Stimulated activated CD8-positive, alpha-beta memory T cell treated with anti-CD3 and anti-CD28 coated beads, Interleukin-7, amount 100 ng/mL, for 48 hours (primary cell): Measurements from ENCODE around the gene ULBP1.
"Not testable (repeated sequence)": the region's sequence is repeated elsewhere in the genome, so short reads cannot be mapped to it uniquely, and the experiment has no call there.

Experiments used
- DNase-seq, 2 donors: peaks; one replicate each; pipeline ENCODE4 v3.0.0-alpha.2; 2020; ENCODE audit warnings: low read depth in 1 of 2; ENCODE audit errors: extremely low read depth in 1 of 2

Gene ULBP1

GRCh38 chr6:149963462-149964307 is at the start of gene ULBP1:
TSS of gene ULBP1 (plus strand) at chr6:149963943. CDS start at chr6:149964050, 107 bp downstream.
- DNase-seq, result peak; percentile 55 to 77

GRCh38 chr6:149915970-149916865 is 47.5 kb upstream of the ULBP1 start:
- DNase-seq, result no peak

- DNase-seq, result no peak
Observed at GRCh38 chr6:149917679-149918078, 46.1 kb upstream of the ULBP1 start.

GRCh38 chr6:149918151-149918905 is 45.4 kb upstream of the ULBP1 start:
- DNase-seq, result no peak

GRCh38 chr6:149919126-149919833 is 44.5 kb upstream of the ULBP1 start:
- not testable (repeated sequence) for DNase-seq

- no peak for DNase-seq
Observed at GRCh38 chr6:149919834-149920225, 43.9 kb upstream of the ULBP1 start.

- DNase-seq, result no peak
Observed at GRCh38 chr6:149921361-149921760, 42.4 kb upstream of the ULBP1 start.

- DNase-seq, result not testable (repeated sequence)
Observed at GRCh38 chr6:149922091-149922490, 41.7 kb upstream of the ULBP1 start.

GRCh38 chr6:149922642-149923326 is 41.0 kb upstream of the ULBP1 start, which contains the start of gene RAET1G:
TSS of gene RAET1G (minus strand) at chr6:149923121. CDS start at chr6:149923010, 111 bp downstream.
- DNase-seq, result peak; percentile 61 to 77

- no peak for DNase-seq
Observed at GRCh38 chr6:149923327-149923986, 40.3 kb upstream of the ULBP1 start.

- DNase-seq, result no peak
Observed at GRCh38 chr6:149924206-149924932, 39.4 kb upstream of the ULBP1 start.

- no peak for DNase-seq
Observed at GRCh38 chr6:149924933-149925252, 38.9 kb upstream of the ULBP1 start.

GRCh38 chr6:149925253-149925973 is 38.3 kb upstream of the ULBP1 start:
- no peak for DNase-seq

GRCh38 chr6:149925974-149926777 is 37.6 kb upstream of the ULBP1 start:
- DNase-seq, result peak; percentile 45 to 79

GRCh38 chr6:149927025-149927424 is 36.7 kb upstream of the ULBP1 start:
- not testable (repeated sequence) for DNase-seq

GRCh38 chr6:149929422-149929821 is 34.3 kb upstream of the ULBP1 start:
- DNase-seq, result no peak

GRCh38 chr6:149931501-149931900 is 32.2 kb upstream of the ULBP1 start:
- DNase-seq, result no peak
